Fibroblast of the aortic adventitia (primary cell): ENCODE results near the gene PTGER2. TPM values are rescaled to one million over a fixed set of nuclear protein-coding genes. Genes with fewer than 3 reads are reported as not detected.
A peak's percentile ranks its signal among the peaks of the same experiment; 100 is the strongest.

Source experiments
- DNase-seq: peaks from one replicate; pipeline ENCODE4 v3.0.0-alpha.2; 2010; ENCODE audit warnings: low read depth
- H3K4me3 ChIP-seq: 2 replicates; pipeline ENCODE4 v1.5.1; 2011; ENCODE audit warnings: low read depth, mild to moderate bottlenecking, control low read depth, low read length, moderate library complexity
- total RNA-seq: library from RNA; depleted of rRNA; stranded (reverse); fragments of >200 nt; gene quantifications from 2 replicates; pipeline ENCODE4 v1.2.3, GENCODE V29; 2012; ENCODE audit warnings: low replicate concordance
- TF ChIP-seq, protein P1 (sequence below): IDR thresholded peaks from 2 replicates; pipeline ENCODE4 v1.5.1; 2011; ENCODE audit warnings: mild to moderate bottlenecking, low read length, control low read depth, inconsistent platforms; ENCODE audit not compliant: insufficient read depth

Gene PTGER2
- total RNA-seq, 1 donor = 50.1 TPM

DNA sequence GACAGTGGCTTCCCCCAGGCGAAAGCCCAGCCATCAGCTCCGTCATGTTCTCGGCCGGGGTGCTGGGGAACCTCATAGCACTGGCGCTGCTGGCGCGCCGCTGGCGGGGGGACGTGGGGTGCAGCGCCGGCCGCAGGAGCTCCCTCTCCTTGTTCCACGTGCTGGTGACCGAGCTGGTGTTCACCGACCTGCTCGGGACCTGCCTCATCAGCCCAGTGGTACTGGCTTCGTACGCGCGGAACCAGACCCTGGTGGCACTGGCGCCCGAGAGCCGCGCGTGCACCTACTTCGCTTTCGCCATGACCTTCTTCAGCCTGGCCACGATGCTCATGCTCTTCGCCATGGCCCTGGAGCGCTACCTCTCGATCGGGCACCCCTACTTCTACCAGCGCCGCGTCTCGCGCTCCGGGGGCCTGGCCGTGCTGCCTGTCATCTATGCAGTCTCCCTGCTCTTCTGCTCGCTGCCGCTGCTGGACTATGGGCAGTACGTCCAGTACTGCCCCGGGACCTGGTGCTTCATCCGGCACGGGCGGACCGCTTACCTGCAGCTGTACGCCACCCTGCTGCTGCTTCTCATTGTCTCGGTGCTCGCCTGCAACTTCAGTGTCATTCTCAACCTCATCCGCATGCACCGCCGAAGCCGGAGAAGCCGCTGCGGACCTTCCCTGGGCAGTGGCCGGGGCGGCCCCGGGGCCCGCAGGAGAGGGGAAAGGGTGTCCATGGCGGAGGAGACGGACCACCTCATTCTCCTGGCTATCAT lies 663 bp downstream of the PTGER2 start:
- peak overlapping the region; percentile 85 for H3K4me3 ChIP-seq
- TF ChIP-seq, protein P1, sequence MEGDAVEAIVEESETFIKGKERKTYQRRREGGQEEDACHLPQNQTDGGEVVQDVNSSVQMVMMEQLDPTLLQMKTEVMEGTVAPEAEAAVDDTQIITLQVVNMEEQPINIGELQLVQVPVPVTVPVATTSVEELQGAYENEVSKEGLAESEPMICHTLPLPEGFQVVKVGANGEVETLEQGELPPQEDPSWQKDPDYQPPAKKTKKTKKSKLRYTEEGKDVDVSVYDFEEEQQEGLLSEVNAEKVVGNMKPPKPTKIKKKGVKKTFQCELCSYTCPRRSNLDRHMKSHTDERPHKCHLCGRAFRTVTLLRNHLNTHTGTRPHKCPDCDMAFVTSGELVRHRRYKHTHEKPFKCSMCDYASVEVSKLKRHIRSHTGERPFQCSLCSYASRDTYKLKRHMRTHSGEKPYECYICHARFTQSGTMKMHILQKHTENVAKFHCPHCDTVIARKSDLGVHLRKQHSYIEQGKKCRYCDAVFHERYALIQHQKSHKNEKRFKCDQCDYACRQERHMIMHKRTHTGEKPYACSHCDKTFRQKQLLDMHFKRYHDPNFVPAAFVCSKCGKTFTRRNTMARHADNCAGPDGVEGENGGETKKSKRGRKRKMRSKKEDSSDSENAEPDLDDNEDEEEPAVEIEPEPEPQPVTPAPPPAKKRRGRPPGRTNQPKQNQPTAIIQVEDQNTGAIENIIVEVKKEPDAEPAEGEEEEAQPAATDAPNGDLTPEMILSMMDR = no peak
- peak; percentile 34 for DNase-seq

DNA sequence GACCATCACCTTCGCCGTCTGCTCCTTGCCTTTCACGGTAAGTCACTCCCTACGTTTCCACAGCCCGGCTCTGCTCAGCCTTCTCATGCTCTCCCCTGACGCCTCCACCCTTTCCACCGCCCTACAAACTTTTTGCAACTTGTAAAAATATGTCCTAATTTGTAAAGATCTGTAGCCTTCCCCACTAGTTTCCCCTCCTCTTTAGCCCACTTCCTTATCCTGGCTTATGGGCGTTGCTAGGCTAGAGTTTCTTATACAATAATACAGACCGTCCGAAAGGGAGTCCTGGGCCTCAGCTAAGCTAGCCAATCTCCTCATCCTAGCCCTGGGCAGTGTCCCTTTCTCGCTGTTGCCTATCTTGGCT lies 1.2 kb downstream of the PTGER2 start:
- H3K4me3 ChIP-seq = peak overlapping the region; percentile 85
- TF ChIP-seq, protein P1 = no peak
- peak; percentile 40 for DNase-seq

DNA sequence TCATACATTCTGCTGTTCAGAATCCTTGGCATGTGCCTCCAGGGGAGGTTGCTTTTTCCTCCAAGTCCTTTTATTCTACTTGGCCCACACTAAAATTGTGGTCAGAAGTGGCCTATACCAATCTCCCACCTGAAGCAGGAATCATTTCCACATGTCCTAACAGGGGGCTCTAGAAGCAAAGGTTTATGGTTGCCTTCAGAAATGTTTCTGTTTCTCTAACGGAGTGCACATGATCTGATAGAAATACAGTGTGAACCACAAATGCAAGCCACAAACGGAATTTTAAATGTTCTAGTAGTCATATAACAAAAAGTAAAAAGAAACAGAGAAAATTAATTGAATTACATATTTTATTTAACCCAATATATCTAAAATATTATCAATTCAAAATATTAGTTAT lies 4.0 kb downstream of the PTGER2 start:
- TF ChIP-seq, protein P1 = no peak
- DNase-seq = no peak
- H3K4me3 ChIP-seq = peak overlapping the region; percentile 7

DNA sequence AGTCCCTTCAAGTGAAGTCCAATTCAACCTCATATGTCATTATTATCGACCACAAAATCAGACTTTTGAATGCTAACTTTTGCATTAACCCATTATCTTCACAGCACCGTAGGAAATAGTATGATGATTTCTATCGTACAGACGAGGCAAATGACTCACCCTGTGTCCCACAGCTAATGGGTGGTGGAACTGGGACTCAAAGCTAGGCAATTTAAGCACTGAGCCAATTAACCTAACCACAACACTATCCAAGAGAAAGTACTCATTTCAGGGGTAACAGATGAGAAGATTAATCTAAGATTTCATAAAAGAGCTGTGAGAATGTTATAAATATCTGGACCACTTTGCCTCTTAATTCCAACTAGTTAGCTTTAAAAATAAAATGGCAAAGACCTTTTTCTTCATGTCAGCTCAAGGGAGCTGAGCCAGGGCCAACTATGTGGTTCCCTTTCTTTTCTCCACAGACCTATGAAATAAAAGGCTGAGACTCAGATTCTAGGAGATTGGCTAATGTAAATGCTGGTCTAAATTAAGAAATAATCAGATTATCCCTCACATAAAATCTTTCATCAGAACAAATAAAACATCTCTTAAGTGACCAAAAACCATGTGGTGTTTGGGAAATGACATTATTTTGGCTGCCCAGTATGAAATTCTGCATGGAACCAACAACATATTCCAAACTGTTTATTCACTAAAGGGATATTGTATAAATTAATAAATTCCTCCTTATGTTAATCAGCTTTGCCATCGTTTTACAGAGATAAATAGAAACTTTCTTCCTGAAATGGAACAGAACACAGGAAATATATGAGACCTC lies 4.9 kb downstream of the PTGER2 start:
- DNase-seq = no peak
- no peak overlapping the region for H3K4me3 ChIP-seq
- TF ChIP-seq, protein P1 = no peak

DNA sequence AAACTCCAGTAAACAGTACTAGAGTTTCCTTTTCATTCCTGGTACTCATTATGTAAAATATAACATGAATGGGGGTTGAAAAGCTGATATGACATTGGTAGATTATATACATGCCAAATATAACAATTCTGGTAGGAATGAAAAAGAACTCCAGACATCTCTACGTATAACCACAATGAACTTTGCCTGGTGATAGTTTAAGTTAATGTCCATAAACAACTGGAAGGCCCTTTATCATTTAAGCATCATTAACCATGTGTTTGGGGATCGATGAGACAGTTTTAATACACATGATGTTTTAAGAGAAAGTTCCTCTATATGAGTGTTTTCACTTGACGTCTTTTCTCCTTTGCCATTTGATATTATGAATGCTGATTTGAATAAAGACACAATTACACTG lies 5.8 kb downstream of the PTGER2 start:
- H3K4me3 ChIP-seq = no peak overlapping the region
- no peak for DNase-seq
- TF ChIP-seq, protein P1 = no peak

DNA sequence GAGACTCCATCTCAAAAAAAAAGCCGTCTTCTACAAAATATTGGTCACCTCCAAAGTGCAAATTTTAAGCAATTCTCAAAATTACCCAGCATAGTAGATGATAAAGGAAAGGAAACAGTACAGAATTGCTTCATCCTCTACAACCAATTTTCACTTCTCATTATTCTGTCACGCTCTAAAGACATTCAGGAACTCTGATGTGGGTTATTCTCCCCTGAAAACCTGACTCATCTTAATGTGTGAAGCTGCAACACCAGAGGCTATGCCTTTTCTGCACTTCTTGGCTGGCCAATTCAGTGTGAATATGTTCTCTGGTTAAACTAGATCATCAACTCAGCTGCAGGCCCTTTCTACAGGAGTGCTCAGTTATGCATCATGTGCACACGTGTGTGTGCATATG lies 11.0 kb downstream of the PTGER2 start:
- no peak overlapping the region for H3K4me3 ChIP-seq

More for the DNA sequence above, 11.0 kb downstream of the PTGER2 start:
- TF ChIP-seq, protein P1 = no peak
- DNase-seq = no peak
